D721Med (cell line): ENCODE measurements around the gene SGIP1.
"Not testable (repeated sequence)": the region's sequence is repeated elsewhere in the genome, so short reads cannot be mapped to it uniquely, and the experiment has no call there.

ENCODE experiments used
- DNase-seq: peaks from one replicate; pipeline ENCODE4 v3.0.0; 2011; ENCODE audit warnings: low spot score; ENCODE audit not compliant: insufficient read length
- FAIRE-seq: peaks from 2 replicates; lab custom pipeline; 2011; peaks lifted over from hg19 to GRCh38; lab: Jason Lieb, UNC
- CTCF ChIP-seq: IDR thresholded peaks from 2 replicates; pipeline ENCODE4 v1.5.1; 2012; ENCODE audit warnings: mild to moderate bottlenecking, control low read depth; ENCODE audit not compliant: insufficient read depth; ENCODE audit errors: missing control alignments

SGIP1 gene

DNA sequence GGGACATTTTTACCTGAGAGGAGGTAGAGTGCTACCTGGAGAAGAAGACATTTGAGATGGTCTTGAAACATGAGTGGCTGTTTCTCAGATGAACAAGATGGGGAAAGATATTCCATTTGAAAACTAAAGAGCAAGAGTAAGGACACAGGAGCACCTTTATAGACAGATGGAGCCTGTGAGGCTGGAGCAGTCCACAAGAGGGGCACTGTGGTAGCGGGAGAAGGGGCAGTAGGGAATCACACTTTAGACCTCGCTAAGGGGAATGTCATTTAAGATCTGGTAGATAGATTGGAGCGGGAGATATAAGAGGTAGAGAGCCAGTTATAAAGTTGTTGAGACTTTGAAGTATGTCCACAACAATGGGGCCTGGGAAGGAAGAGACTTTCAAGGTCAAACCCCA lies 241.7 kb downstream of the SGIP1 start:
- FAIRE-seq, result no peak
- no peak for TF ChIP-seq CTCF

GRCh38 chr1:66777831-66778230 lies 243.9 kb downstream of the SGIP1 start:
- no peak for TF ChIP-seq CTCF
- DNase-seq (no peak), FAIRE-seq (no peak)

More for the DNA sequence above, 241.7 kb downstream of the SGIP1 start:
- DNase-seq, result no peak

DNA sequence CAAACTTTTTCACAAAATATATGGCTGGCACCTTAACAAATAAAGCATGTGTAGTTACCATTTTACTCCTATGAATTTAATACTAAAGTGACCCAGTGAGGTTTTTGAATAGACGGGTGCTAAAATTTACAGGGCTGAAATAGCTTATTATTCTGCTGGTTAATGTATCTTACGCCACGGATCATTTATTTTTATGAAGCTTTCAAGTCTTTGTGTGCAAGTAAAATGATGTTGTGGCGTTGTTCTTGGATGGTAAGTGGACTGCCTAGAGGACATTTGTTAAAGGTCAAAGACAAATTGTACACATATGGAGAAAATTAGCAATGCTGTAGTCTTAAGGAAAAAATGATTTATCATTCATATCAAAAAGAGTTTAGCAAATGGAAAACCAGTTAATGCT lies 244.3 kb downstream of the SGIP1 start:
- DNase-seq (no peak), FAIRE-seq (no peak)
- TF ChIP-seq CTCF, result no peak

DNA sequence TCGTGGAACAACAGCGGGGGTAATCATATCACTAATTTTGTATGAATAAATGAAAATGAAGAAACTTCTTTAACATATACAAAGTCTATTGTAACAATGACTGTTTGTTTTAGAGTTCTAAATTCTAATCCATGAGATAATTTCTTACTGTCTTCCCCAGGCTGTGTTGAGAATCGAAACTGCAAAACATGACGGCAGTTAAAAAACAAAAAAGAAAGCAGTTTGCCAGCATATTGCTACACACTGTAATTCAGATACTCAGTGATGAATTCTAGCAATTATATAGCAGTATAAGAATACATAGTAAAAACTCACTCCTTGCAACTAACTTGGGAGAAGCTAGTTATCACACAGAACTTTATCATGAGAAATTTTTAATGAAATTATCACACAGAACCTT lies 245.0 kb downstream of the SGIP1 start:
- no peak for FAIRE-seq
- DNase-seq, result no peak
- no peak for TF ChIP-seq CTCF

- no peak for FAIRE-seq
- DNase-seq, result no peak
- no peak for TF ChIP-seq CTCF
Measured at GRCh38 chr1:66779475-66780078, 245.6 kb downstream of the SGIP1 start.

DNA sequence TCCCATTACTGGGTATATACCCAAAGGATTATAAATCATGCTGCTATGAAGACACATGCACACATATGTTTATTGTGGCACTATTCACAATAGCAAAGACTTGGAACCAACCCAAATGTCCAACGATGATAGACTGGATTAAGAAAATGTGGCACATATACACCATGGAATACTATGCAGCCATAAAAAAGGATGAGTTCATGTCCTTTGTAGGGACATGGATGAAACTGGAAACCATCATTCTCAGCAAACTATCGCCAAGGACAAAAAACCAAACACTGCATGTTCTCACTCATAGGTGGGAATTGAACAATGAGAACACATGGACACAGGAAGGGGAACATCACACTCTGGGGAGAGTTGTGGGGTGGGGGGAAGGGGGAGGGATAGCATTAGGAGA lies 251.8 kb downstream of the SGIP1 start:
- FAIRE-seq, DNase-seq: not testable (repeated sequence)

GRCh38 chr1:66787641-66788040 lies 253.7 kb downstream of the SGIP1 start:
- FAIRE-seq, result no peak
- no peak for DNase-seq
- no peak for TF ChIP-seq CTCF
